ENCODE results near the gene GLE1. TPM values are rescaled to one million over a fixed set of nuclear protein-coding genes. Genes with fewer than 3 reads are reported as not detected.

The GLE1 gene
- total RNA-seq, 1 donor from 2014 or later, result 21.8 TPM

DNA sequence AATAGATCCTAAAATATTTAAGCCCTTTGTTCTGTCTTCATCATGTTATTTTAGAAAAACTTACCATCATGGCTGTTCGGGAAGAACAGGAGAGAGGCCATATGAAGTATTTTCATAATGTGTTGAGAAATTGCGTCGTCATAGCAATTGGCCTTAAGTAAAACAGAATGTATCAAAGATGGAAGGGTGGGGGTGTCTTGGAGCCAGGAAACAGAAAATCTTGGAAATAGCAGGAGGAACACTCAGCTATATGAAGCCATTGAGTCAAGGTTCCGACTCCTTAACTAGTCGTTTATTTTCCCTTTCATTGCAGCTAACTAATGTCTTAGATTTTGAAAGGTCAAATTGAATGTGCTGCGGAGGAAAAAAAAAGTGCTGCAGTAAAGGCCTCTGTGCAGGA, 49.2 kb downstream of the GLE1 start:
- no peak for DNase-seq (ENCODE audit: extremely low spot score, unreplicated experiment)
- TF ChIP-seq, protein P1, sequence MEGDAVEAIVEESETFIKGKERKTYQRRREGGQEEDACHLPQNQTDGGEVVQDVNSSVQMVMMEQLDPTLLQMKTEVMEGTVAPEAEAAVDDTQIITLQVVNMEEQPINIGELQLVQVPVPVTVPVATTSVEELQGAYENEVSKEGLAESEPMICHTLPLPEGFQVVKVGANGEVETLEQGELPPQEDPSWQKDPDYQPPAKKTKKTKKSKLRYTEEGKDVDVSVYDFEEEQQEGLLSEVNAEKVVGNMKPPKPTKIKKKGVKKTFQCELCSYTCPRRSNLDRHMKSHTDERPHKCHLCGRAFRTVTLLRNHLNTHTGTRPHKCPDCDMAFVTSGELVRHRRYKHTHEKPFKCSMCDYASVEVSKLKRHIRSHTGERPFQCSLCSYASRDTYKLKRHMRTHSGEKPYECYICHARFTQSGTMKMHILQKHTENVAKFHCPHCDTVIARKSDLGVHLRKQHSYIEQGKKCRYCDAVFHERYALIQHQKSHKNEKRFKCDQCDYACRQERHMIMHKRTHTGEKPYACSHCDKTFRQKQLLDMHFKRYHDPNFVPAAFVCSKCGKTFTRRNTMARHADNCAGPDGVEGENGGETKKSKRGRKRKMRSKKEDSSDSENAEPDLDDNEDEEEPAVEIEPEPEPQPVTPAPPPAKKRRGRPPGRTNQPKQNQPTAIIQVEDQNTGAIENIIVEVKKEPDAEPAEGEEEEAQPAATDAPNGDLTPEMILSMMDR (conservative IDR thresholded peaks at IDR 0.05), result no peak
- no peak overlapping the region for H3K4me3 Mint-ChIP-seq
- no peaks in the 10 kb centered on the region for H3K36me3 Mint-ChIP-seq
- H3K4me1 Mint-ChIP-seq (ENCODE audit: unreplicated experiment), result peaks cover 30% of the 10 kb centered on the region
- H3K27me3 Mint-ChIP-seq, result no peaks in the 10 kb centered on the region
- H3K27ac Mint-ChIP-seq, result no peak overlapping the region
- H3K9me3 Mint-ChIP-seq, result no peaks in the 10 kb centered on the region

DNA sequence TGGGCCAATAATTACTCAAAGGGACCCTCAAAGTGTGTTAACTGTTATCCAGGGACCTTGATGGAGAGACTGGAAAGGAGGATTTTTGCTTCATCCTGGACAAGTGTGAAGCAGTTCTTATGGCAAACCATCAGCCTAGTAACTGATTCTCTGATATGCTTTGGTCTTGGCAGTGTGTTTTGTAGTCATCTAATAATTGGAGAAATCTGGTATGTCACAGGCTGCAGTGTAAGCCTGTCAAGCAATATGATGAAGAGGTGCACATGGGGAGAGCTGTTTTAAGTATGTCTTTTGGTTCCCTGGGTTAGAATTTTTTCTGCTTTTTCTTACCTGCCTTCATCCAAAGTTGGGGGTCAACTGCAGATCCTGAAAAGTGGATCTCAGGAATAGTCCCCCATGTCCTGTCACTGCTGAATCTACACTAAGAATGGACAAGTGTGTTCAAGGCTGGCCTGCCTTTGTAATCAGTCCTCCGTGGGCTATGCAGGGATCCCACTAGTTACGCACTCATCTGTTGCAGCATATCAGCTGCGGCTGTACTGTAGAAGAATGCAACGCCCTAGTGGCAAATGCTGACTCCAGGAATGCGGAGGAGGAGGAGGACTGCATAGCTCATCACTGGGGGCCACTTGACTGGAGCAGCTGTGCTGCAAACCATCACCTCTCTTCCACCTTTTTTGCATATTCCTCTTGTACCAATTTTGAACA, 49.8 kb downstream of the GLE1 start:
- Mint-ChIP-seq H3K9me3 (no peaks in the 10 kb centered on the region), H3K27ac (no peak overlapping the region), H3K4me3 (no peak overlapping the region), H3K27me3 (no peaks in the 10 kb centered on the region), H3K36me3 (no peaks in the 10 kb centered on the region), H3K4me1 (ENCODE audit: unreplicated experiment) (peaks cover 36% of the 10 kb centered on the region)
- TF ChIP-seq, protein P1 (conservative IDR thresholded peaks at IDR 0.05), result peak; percentile 38
- DNase-seq (ENCODE audit: extremely low spot score, unreplicated experiment), result no peak

DNA sequence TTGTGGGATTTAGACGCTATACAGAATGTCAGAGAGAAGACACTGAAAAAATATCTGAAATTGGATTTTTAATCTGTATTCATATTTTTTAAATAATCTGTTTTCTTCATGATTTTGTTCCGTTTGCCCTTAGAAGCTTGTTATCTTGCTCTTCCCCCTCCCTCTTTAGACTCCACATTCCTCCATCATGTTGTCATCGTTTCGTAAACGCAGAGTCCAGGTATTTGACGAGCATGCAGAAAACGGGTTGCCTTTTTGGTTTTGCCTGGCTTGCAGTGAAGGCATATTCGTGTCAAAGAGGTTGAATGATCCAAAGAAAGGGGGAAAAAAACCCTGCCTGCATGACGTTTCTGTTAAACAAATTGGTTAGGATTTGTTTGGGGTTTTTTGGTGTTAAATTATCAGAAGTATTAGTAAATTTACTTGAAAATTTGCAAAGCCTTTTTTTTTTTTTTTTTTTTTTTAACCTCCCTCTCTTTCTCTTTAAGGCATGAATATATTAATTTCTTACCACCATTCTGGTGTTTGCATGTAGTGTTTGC, 50.7 kb downstream of the GLE1 start:
- no peak overlapping the region for H3K27ac Mint-ChIP-seq
- no peaks in the 10 kb centered on the region for H3K9me3 Mint-ChIP-seq
- peaks cover 27% of the 10 kb centered on the region for H3K4me1 Mint-ChIP-seq (ENCODE audit: unreplicated experiment)

DNA sequence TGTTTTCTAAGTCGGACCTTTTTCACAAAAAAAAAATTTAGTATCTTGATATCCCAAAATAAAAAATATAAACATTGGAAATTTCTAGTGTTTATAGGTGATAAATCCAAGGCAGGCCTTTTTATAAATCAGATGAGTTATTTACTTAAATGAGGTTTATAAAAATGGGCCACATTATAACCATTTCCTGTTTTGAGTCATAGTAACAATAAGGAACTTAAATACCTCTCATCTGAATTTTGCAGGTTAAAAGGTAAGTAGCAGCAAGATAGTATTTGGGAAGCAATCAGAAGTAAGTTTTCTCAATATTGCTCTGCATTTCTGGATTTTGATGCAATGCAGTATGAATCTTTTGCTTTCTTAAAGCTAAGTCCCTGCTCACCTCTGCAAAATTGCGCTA, 51.8 kb downstream of the GLE1 start:
- TF ChIP-seq, protein P1 (conservative IDR thresholded peaks at IDR 0.05), result no peak
- DNase-seq (ENCODE audit: extremely low spot score, unreplicated experiment), result no peak
- peak overlapping the region; percentile 76 for H3K27ac Mint-ChIP-seq
- H3K9me3 Mint-ChIP-seq, result no peaks in the 10 kb centered on the region
- no peaks in the 10 kb centered on the region for H3K27me3 Mint-ChIP-seq
- H3K36me3 Mint-ChIP-seq, result no peaks in the 10 kb centered on the region
- H3K4me3 Mint-ChIP-seq, result no peak overlapping the region
- peaks cover 24% of the 10 kb centered on the region for H3K4me1 Mint-ChIP-seq (ENCODE audit: unreplicated experiment)

More for the DNA sequence above, 50.7 kb downstream of the GLE1 start:
- DNase-seq (ENCODE audit: extremely low spot score, unreplicated experiment), result no peak
- H3K36me3 Mint-ChIP-seq, result no peaks in the 10 kb centered on the region
- H3K4me3 Mint-ChIP-seq, result no peak overlapping the region
- no peaks in the 10 kb centered on the region for H3K27me3 Mint-ChIP-seq
- TF ChIP-seq, protein P1 (conservative IDR thresholded peaks at IDR 0.05), result no peak

DNA sequence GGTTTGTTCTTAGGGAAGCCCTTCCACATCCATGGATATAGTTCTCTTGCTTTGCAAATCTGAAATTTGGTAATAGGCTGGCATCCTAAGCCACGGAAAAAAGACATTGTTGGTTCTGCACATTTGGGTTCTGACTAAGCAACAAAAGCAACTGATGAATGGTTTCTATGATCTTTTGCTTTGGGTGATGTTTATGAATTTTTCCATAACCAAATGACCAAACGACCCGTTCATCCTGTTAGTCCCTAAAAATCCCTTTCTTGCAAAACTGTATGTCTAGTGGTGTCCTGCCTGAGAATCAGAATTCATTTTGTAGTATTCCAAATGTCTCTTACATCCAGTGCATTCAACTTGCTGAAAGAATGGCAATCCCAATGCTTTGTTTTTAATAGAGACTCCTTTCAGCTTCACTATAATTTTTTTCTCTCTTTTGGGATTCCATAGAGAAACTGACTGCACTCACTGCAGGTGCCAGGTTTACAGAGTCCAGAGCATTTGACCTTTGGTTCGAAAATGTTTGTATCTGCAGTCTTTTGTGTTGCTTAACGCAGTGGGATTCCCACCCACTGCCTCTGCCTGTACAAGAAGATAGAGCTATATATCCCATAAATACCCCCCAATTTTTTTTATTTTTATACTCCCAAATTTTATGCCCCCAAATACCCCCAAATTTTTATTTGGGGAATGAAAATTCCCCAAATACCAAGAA, 52.6 kb downstream of the GLE1 start:
- TF ChIP-seq, protein P1 (conservative IDR thresholded peaks at IDR 0.05), result no peak
- Mint-ChIP-seq H3K4me3 (peak overlapping the region; percentile 11), H3K36me3 (peaks cover 5% of the 10 kb centered on the region), H3K27ac (peak overlapping the region; percentile 76), H3K4me1 (ENCODE audit: unreplicated experiment) (peaks cover 29% of the 10 kb centered on the region), H3K9me3 (no peaks in the 10 kb centered on the region), H3K27me3 (no peaks in the 10 kb centered on the region)
- DNase-seq (ENCODE audit: extremely low spot score, unreplicated experiment), result no peak

All from type B pancreatic cell (in vitro differentiated cells).